GM12864 (cell line): ENCODE results near the gene SUGP1.

Experiments used
- DNase-seq: peaks from one replicate; pipeline ENCODE4 v3.0.0-alpha.2; 2011; ENCODE audit warnings: low read depth
- H3K4me3 ChIP-seq: 2 replicates; pipeline ENCODE4 v1.5.1; 2011; ENCODE audit warnings: mild to moderate bottlenecking, low read depth, low read length, control low read depth
- CTCF ChIP-seq: IDR thresholded peaks from 2 replicates; pipeline ENCODE4 v1.5.1; 2011; ENCODE audit warnings: low read depth, mild to moderate bottlenecking, moderate library complexity, low read length, control low read depth, inconsistent platforms; ENCODE audit errors: missing control alignments

Gene SUGP1

GRCh38 chr19:19232261-19232721, 88.0 kb downstream of the SUGP1 start:
- TF ChIP-seq CTCF: no peak
- no peak overlapping the region for H3K4me3 ChIP-seq
- no peak for DNase-seq

GRCh38 chr19:19230999-19231398, 89.3 kb downstream of the SUGP1 start:
- no peak for TF ChIP-seq CTCF
- no peak overlapping the region for H3K4me3 ChIP-seq
- no peak for DNase-seq

DNA sequence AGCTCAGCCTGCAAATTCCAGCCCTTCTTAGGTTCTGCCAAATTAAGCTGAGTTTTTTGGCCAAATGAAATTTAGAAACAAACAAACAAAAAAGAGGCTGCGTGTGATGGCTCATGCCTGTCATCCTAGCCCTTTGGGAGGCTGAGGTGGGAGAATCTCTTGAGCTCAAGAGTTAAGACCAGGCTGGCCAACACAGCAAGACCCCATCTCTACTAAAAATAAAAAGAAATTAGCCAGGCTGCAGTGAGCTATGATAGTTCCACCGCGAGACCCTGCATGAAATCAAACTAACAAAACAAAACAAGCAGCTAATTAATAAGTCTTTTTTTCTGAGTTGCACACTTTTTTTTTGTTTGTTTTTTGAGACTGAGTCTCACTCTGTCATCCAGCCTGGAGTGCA, 90.6 kb downstream of the SUGP1 start:
- no peak for DNase-seq
- TF ChIP-seq CTCF: no peak
- no peak overlapping the region for H3K4me3 ChIP-seq

DNA sequence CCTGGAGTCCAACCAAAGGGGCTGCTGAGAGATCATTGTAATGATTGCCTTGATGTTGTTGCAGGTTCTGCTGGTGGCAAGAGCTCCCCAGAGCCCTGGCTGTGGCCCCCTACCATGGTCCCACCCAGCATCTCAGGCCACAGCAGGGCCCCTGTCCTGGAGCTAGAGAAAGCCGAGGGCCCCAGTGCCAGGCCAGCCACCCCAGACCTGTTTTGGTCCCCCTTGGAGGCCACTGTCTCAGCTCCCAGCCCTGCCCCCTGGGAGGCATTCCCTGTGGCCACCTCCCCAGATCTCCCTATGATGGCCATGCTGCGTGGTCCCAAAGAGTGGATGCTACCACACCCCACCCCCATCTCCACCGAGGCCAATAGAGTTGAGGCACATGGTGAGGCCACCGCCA, 93.1 kb downstream of the SUGP1 start:
- TF ChIP-seq CTCF: no peak
- no peak overlapping the region for H3K4me3 ChIP-seq
- DNase-seq: no peak

- no peak for DNase-seq
- no peak for TF ChIP-seq CTCF
- no peak overlapping the region for H3K4me3 ChIP-seq
Measured at GRCh38 chr19:19226663-19227062, 93.6 kb downstream of the SUGP1 start.

DNA sequence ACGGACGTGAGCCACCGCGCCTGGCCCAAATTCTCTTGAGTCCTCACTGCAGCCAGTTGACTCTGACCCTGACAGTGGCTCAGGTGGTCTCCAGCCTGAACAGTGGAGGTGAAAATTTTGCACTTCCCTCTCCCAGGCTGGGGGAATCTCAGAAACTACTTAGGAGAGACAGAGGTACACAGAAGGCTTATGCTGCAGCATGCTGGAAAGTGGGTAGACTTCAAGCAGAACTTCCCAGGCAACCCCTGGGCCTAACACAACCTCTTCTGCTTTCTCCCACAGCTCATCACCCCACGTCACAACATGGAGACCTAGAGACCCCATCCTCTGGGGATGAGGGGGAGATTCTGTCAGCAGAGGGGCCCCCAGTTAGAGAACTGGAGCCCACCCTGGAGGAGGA, 94.1 kb downstream of the SUGP1 start:
- no peak for DNase-seq
- H3K4me3 ChIP-seq: no peak overlapping the region
- no peak for TF ChIP-seq CTCF
